Parathyroid adenoma (tissue), 2 donors: Measurements from ENCODE around the gene NCAPH2.

Experiments used
- H2AFZ ChIP-seq: fragments of 300-600 bp; sonication (generic); one replicate; pipeline ENCODE4 v1.7.0; 2017; ENCODE audit warnings: antibody characterized with exemption, mild to moderate bottlenecking
- H3K27ac ChIP-seq: fragments of 300-600 bp; sonication (generic); one replicate; pipeline ENCODE4 v1.7.0; 2017
- H3K27me3 ChIP-seq: fragments of 300-600 bp; sonication (generic); one replicate; pipeline ENCODE4 v1.7.0; 2017; ENCODE audit warnings: low read length; ENCODE audit not compliant: control insufficient read depth, insufficient read depth
- H3K36me3 ChIP-seq: fragments of 300-600 bp; sonication (generic); one replicate; pipeline ENCODE4 v1.7.0; 2017; ENCODE audit warnings: low read length; ENCODE audit not compliant: control insufficient read depth, insufficient read depth
- H3K4me1 ChIP-seq: fragments of 300-600 bp; sonication (generic); one replicate; pipeline ENCODE4 v1.7.0; 2017; ENCODE audit warnings: control low read depth
- H3K4me2 ChIP-seq: fragments of 300-600 bp; sonication (generic); one replicate; pipeline ENCODE4 v1.7.0; 2017; ENCODE audit warnings: low read length
- H3K4me3 ChIP-seq: fragments of 300-600 bp; sonication (generic); one replicate; pipeline ENCODE4 v1.7.0; 2017; ENCODE audit warnings: low read depth, low read length
- H3K79me2 ChIP-seq: fragments of 300-600 bp; sonication (generic); one replicate; pipeline ENCODE4 v1.7.0; 2017; ENCODE audit warnings: control low read depth
- H3K9ac ChIP-seq: fragments of 300-600 bp; sonication (generic); one replicate; pipeline ENCODE4 v1.7.0; 2017; ENCODE audit warnings: mild to moderate bottlenecking
- H3K9me3 ChIP-seq: fragments of 300-600 bp; sonication (generic); one replicate; pipeline ENCODE4 v1.7.0; 2017; ENCODE audit warnings: low read length; ENCODE audit not compliant: control insufficient read depth
- TF ChIP-seq, protein P1 (sequence below): fragments of 300-600 bp; sonication (generic); IDR thresholded peaks from one replicate; pipeline ENCODE4 v1.7.0; 2017; ENCODE audit warnings: antibody characterized with exemption, mild to moderate bottlenecking
- donor health status: primary hyperparathyroidism.

NCAPH2 gene

DNA sequence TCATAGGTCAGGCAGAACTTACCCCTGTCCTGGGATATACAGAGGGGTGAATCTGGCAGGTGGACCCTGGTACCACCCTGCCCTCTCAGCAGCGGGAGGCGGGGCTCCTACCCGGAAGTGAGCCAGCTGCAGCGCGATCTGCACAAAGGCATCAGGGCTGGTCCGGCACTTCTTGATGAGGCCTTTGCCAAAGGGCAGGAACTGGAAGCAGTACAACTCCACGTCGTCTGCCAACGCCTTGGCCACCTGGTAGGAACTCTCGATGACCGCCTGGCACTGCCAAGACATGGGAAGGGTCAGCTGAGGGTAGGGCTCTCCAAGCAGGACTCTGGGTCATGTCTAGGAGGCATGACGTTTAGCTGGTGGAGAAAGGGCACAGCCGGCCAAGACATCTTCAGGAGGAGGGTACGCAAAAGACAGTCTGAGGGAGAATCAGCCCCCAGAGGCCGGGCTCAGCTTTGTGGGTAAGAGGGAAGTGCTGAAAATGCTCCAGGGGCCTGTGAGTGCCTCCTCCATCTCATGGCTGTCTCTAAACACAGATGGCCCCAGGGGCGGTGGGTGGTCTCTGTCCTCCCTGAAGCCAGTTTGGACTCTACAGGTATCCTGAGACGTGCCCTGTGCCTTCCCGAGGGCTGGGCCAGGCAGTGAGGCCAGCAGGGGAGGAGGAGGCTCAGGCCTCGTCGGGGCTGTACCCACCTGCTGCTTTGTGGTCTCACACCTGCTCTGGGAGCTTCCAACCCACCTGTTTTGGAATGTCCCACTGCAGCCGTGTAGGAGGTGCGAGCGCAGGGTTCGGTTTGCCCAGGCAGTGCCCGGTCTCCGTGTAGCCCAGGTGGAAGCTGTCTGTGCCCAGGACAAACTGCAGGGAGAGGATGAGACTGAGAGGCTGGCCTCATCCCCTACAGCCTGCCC, 63.5 kb downstream of the NCAPH2 start:
- Histone ChIP-seq H3K27me3 (no peaks in the 10 kb centered on the region), H3K4me1 (peaks cover 12% of the 10 kb centered on the region), H3K79me2 (no peaks in the 10 kb centered on the region), H3K9me3 (no peaks in the 10 kb centered on the region), H3K4me2 (no peak overlapping the region), H3K4me3 (no peak overlapping the region), H3K9ac (no peak overlapping the region), H3K36me3 (no peaks in the 10 kb centered on the region), H3K27ac (no peak overlapping the region), H2AFZ (no peak overlapping the region)
- TF ChIP-seq, protein P1, sequence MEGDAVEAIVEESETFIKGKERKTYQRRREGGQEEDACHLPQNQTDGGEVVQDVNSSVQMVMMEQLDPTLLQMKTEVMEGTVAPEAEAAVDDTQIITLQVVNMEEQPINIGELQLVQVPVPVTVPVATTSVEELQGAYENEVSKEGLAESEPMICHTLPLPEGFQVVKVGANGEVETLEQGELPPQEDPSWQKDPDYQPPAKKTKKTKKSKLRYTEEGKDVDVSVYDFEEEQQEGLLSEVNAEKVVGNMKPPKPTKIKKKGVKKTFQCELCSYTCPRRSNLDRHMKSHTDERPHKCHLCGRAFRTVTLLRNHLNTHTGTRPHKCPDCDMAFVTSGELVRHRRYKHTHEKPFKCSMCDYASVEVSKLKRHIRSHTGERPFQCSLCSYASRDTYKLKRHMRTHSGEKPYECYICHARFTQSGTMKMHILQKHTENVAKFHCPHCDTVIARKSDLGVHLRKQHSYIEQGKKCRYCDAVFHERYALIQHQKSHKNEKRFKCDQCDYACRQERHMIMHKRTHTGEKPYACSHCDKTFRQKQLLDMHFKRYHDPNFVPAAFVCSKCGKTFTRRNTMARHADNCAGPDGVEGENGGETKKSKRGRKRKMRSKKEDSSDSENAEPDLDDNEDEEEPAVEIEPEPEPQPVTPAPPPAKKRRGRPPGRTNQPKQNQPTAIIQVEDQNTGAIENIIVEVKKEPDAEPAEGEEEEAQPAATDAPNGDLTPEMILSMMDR, result no peak

DNA sequence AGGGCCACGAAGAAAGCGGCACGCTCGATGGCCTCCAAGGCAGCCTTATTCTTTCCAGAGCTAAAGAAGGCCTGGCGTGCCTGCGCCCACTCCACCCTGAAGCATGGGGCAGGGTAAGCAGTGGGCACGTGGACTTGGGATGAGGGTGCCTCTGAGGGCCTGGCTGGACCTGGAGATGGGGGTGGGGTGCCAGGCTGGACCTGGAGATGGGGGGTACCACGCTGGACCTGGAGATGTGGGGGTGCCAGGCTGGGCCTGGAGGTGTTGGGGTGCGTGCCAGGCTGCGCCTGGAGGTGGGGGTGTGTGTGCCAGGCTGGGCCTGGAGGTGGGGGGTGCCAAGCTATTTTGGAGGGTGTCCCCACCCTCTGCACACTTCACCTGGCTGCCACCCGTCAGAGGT, 64.9 kb downstream of the NCAPH2 start:
- H3K36me3 ChIP-seq, result no peaks in the 10 kb centered on the region
- TF ChIP-seq, protein P1, result no peak

DNA sequence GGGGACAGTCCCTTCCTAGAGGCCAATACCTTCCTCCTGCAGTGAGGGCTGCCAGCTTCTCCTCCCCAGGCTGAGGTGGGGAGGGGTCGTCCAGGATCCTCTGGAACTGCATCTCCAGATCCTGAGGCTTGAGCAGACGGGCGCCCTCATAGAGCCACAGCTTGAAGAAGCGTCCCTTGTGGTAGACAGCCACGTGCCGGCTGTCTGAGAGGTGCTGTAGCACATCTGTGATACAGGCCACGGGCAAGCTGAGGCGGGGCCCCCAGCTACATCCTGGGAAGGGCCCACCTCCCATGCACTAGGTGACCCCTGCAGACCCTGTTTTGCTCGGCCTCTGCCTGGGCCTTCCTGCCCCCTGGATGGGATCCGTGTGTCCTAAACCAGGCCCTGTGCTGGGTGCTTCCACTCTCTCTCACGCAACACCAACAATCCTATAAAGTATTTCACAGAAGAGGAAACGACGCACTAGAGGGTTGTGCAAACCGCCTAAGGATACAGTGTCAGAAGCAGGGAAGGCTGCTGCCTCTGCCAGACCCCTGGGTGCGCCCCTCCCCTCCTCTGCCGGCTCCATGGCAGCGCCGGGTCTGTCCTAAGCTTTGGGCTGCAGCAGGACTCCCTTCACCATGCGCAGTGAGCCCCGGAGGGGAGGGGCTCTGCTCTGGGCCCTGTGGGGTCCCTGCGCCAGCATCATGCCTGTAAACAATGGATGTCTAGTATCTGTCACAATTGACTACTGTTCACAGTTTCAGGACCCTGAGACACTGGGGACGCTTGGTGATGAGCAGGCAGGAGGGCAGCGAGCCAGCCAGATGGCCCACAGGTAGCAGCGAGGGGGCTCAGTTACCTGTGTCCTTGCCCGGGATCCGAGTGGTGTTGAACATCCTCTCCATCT, 65.7 kb downstream of the NCAPH2 start:
- Histone ChIP-seq H3K27me3 (no peaks in the 10 kb centered on the region), H3K9ac (no peak overlapping the region), H3K4me3 (no peak overlapping the region), H2AFZ (no peak overlapping the region), H3K4me2 (no peak overlapping the region), H3K27ac (no peak overlapping the region), H3K9me3 (no peaks in the 10 kb centered on the region), H3K79me2 (no peaks in the 10 kb centered on the region), H3K4me1 (peaks cover 12% of the 10 kb centered on the region), H3K36me3 (no peaks in the 10 kb centered on the region)
- TF ChIP-seq, protein P1, result no peak

More for the DNA sequence above, 64.9 kb downstream of the NCAPH2 start:
- H2AFZ ChIP-seq, result no peak overlapping the region
- H3K9me3 ChIP-seq, result no peaks in the 10 kb centered on the region
- no peak overlapping the region for H3K4me3 ChIP-seq
- no peak overlapping the region for H3K9ac ChIP-seq
- no peaks in the 10 kb centered on the region for H3K79me2 ChIP-seq
- H3K27ac ChIP-seq, result no peak overlapping the region
- H3K27me3 ChIP-seq, result no peaks in the 10 kb centered on the region
- no peak overlapping the region for H3K4me2 ChIP-seq
- H3K4me1 ChIP-seq, result peaks cover 12% of the 10 kb centered on the region

DNA sequence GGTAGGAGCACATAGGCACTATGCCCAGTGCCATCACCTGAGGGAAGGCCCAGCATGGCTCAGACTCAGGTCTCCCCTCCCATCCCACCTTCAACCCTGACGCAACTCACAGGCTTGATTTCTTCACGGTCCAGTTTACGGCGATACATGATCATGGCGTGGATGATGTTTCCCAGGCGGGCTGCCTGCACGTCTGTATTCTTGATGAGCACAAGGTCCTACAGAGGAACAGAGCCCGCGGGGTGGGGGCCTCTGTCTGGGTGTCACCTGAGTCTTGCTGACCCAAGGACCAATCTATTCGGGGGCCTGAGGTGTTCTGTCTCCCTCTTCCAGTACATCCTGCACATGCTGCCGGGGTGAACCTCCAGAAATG, 66.3 kb downstream of the NCAPH2 start:
- Histone ChIP-seq H3K9ac (no peak overlapping the region), H3K27me3 (no peaks in the 10 kb centered on the region), H3K79me2 (no peaks in the 10 kb centered on the region), H3K4me2 (no peak overlapping the region), H3K4me1 (peaks cover 10% of the 10 kb centered on the region), H2AFZ (no peak overlapping the region), H3K36me3 (no peaks in the 10 kb centered on the region), H3K4me3 (no peak overlapping the region), H3K27ac (no peak overlapping the region), H3K9me3 (no peaks in the 10 kb centered on the region)
- TF ChIP-seq, protein P1, result no peak
